WTC11 (cell line): Measurements from ENCODE around the gene ACIN1. TPM values are rescaled to one million over a fixed set of nuclear protein-coding genes. Genes with fewer than 3 reads are reported as not detected.
"Not testable (repeated sequence)": the region's sequence is repeated elsewhere in the genome, so short reads cannot be mapped to it uniquely, and the experiment has no call there.

ENCODE experiments used
- ATAC-seq: fragments of 200-7000 bp; cut with Tn5 transposase; 2 replicates; pipeline ENCODE4 v1.10.0; 2021; ENCODE audit warnings: mild to moderate bottlenecking, moderate library complexity
- CTCF ChIA-PET: fragments of 300-600 bp; sonication (Branson Sonifier 250); formaldehyde crosslinking; loops from one replicate; lab custom pipeline; 2021; ENCODE audit warnings: antibody characterized with exemption; lab: Charles Lee
- POLR2A ChIA-PET: fragments of 350-600 bp; sonication (Branson Sonifier 250); formaldehyde crosslinking; loops from one replicate; lab custom pipeline; 2021; ENCODE audit warnings: antibody characterized with exemption; lab: Charles Lee
- DNase-seq: peaks from one replicate; pipeline ENCODE4 v3.0.0; 2021; ENCODE audit warnings: low spot score
- H3K27ac Mint-ChIP-seq: 2 replicates; pipeline ENCODE4 v1.8.0; 2021; ENCODE audit warnings: mixed read lengths
- H3K27me3 Mint-ChIP-seq: 2 replicates; pipeline ENCODE4 v1.8.0; 2021; ENCODE audit warnings: low read depth, mild to moderate bottlenecking, moderate library complexity, mixed read lengths
- H3K36me3 Mint-ChIP-seq: 2 replicates; pipeline ENCODE4 v1.8.0; 2021; ENCODE audit warnings: mixed read lengths
- H3K4me1 Mint-ChIP-seq: 2 replicates; pipeline ENCODE4 v1.8.0; 2022; ENCODE audit warnings: mixed read lengths
- H3K4me3 Mint-ChIP-seq: 2 replicates; pipeline ENCODE4 v1.8.0; 2021; ENCODE audit warnings: mild to moderate bottlenecking, moderate library complexity, mixed read lengths
- H3K9me3 Mint-ChIP-seq: 2 replicates; pipeline ENCODE4 v1.8.0; 2021; ENCODE audit warnings: mixed read lengths
- ARID4B ChIP-seq: sonication (generic); formaldehyde crosslinking; IDR thresholded peaks from 2 replicates; pipeline ENCODE4 v1.8.0; 2023; ENCODE audit warnings: missing genetic modification reagents, mild to moderate bottlenecking, borderline replicate concordance
- CBFB ChIP-seq: sonication (generic); formaldehyde crosslinking; IDR thresholded peaks from 2 replicates; pipeline ENCODE4 v1.8.1; 2022; ENCODE audit warnings: mild to moderate bottlenecking, low read depth, missing genetic modification reagents
- ESRRA ChIP-seq: sonication (generic); formaldehyde crosslinking; IDR thresholded peaks from 2 replicates; pipeline ENCODE4 v1.8.1; 2022; ENCODE audit warnings: mild to moderate bottlenecking, missing genetic modification reagents, borderline replicate concordance
- FOXK1 ChIP-seq: sonication (generic); formaldehyde crosslinking; IDR thresholded peaks from 2 replicates; pipeline ENCODE4 v1.8.0; 2022; ENCODE audit warnings: mild to moderate bottlenecking, moderate library complexity, missing genetic modification reagents
- JUN ChIP-seq: sonication (generic); formaldehyde crosslinking; IDR thresholded peaks from 2 replicates; pipeline ENCODE4 v1.8.0; 2023; ENCODE audit warnings: mild to moderate bottlenecking, missing genetic modification reagents
- NFATC4 ChIP-seq: fragments of 250-450 bp; sonication (Bioruptor Pico); IDR thresholded peaks from 2 replicates; pipeline ENCODE4 v1.9.0; 2021; ENCODE audit warnings: mild to moderate bottlenecking
- NFE2L1 ChIP-seq: sonication (generic); formaldehyde crosslinking; IDR thresholded peaks from 2 replicates; pipeline ENCODE4 v1.8.1; 2023; ENCODE audit warnings: missing genetic modification reagents
- NR3C1 ChIP-seq: sonication (generic); formaldehyde crosslinking; conservative IDR thresholded peaks from 2 replicates; pipeline ENCODE4 v1.8.1; 2023; ENCODE audit warnings: low read depth, mild to moderate bottlenecking, missing genetic modification reagents
- OVOL2 ChIP-seq: fragments of 250-450 bp; sonication (Bioruptor Pico); IDR thresholded peaks from 2 replicates; pipeline ENCODE4 v1.9.0; 2021; ENCODE audit warnings: mild to moderate bottlenecking, borderline replicate concordance
- PRRX2 ChIP-seq: fragments of 250-450 bp; sonication (Bioruptor Pico); IDR thresholded peaks from 2 replicates; pipeline ENCODE4 v1.8.0; 2021; ENCODE audit warnings: mild to moderate bottlenecking
- SOX15 ChIP-seq: fragments of 250-450 bp; sonication (Bioruptor Pico); IDR thresholded peaks from 2 replicates; pipeline ENCODE4 v1.9.0; 2021; ENCODE audit warnings: mild to moderate bottlenecking
- STAT6 ChIP-seq: sonication (generic); formaldehyde crosslinking; conservative IDR thresholded peaks from 2 replicates; pipeline ENCODE4 v1.8.1; 2023; ENCODE audit warnings: mild to moderate bottlenecking, low read depth, missing genetic modification reagents, moderate library complexity
- TCF7 ChIP-seq: sonication (generic); formaldehyde crosslinking; IDR thresholded peaks from 2 replicates; pipeline ENCODE4 v1.8.0; 2022; ENCODE audit warnings: mild to moderate bottlenecking, low read depth, missing genetic modification reagents, moderate library complexity
- TP53 ChIP-seq: sonication (generic); formaldehyde crosslinking; IDR thresholded peaks from 2 replicates; pipeline ENCODE4 v1.8.1; 2023; ENCODE audit warnings: mild to moderate bottlenecking, missing genetic modification reagents
- ZNF219 ChIP-seq: sonication (generic); formaldehyde crosslinking; IDR thresholded peaks from 2 replicates; pipeline ENCODE4 v1.8.0; 2023; ENCODE audit warnings: missing genetic modification reagents, mild to moderate bottlenecking, borderline replicate concordance
- ZNF232 ChIP-seq: sonication (generic); formaldehyde crosslinking; IDR thresholded peaks from 2 replicates; pipeline ENCODE4 v1.8.0; 2022; ENCODE audit warnings: mild to moderate bottlenecking, missing genetic modification reagents
- ZNF281 ChIP-seq: sonication (generic); formaldehyde crosslinking; IDR thresholded peaks from 2 replicates; pipeline ENCODE4 v1.8.0; 2023; ENCODE audit warnings: mild to moderate bottlenecking, missing genetic modification reagents
- ZNF396 ChIP-seq: fragments of 250-450 bp; sonication (Bioruptor Pico); IDR thresholded peaks from 2 replicates; pipeline ENCODE4 v1.8.0; 2021; ENCODE audit warnings: mild to moderate bottlenecking, moderate library complexity, borderline replicate concordance
- ZNF512 ChIP-seq: sonication (generic); formaldehyde crosslinking; IDR thresholded peaks from 2 replicates; pipeline ENCODE4 v1.8.1; 2022; ENCODE audit warnings: missing genetic modification reagents, borderline replicate concordance
- ZSCAN18 ChIP-seq: fragments of 250-450 bp; sonication (Bioruptor Pico); IDR thresholded peaks from 2 replicates; pipeline ENCODE4 v2.1.2; 2022; ENCODE audit warnings: mild to moderate bottlenecking, moderate library complexity
- total RNA-seq: library from RNA; stranded (reverse); gene quantifications from 3 replicates; pipeline ENCODE4 v1.2.3, GENCODE V29; 2021

ACIN1 gene
- total RNA-seq, 1 experiment from 2014 or later, result 229 TPM

GRCh38 chr14:23015618-23016017 is 79.3 kb downstream of the ACIN1 start (continued):
- no peak for TF ChIP-seq SOX15
- TF ChIP-seq ZNF232 (CRISPR knock-in tag), result no peak
- no peak for TF ChIP-seq ZSCAN18
- no peak for TF ChIP-seq ESRRA (CRISPR knock-in tag)
- no peak for TF ChIP-seq CBFB (CRISPR knock-in tag)
- TF ChIP-seq ARID4B, result no peak
- no peak for TF ChIP-seq NR3C1 (CRISPR knock-in tag)
- TF ChIP-seq OVOL2 (CRISPR knock-in tag), result no peak
- no peak for TF ChIP-seq PRRX2 (CRISPR knock-in tag)
- TF ChIP-seq ZNF396 (CRISPR knock-in tag), result no peak
- no peak for TF ChIP-seq ZNF281 (CRISPR knock-in tag)
- no peak for TF ChIP-seq NFE2L1 (CRISPR knock-in tag)

- ATAC-seq, H3K27ac Mint-ChIP-seq, DNase-seq, H3K27me3 Mint-ChIP-seq, H3K9me3 Mint-ChIP-seq, POLR2A ChIA-PET, H3K36me3 Mint-ChIP-seq, H3K4me3 Mint-ChIP-seq: not testable (repeated sequence)
- CTCF ChIA-PET, result interaction anchor here (1.2 to 4.0 kb wide), 4 partner anchors 8 to 73 kb away, joined by 3 to 36 read pairs (median 4); no protein-coding TSS in a partner anchor
- H3K4me1 Mint-ChIP-seq, result peaks cover 13% of the 10 kb centered on the region
Measured at GRCh38 chr14:23013749-23014054, 81.2 kb downstream of the ACIN1 start.

- no peak for DNase-seq
- no peak overlapping the region for H3K4me3 Mint-ChIP-seq
- POLR2A ChIA-PET, result no interaction called here
- H3K4me1 Mint-ChIP-seq, result peaks cover 14% of the 10 kb centered on the region
- H3K27ac Mint-ChIP-seq, result no peak overlapping the region
- H3K27me3 Mint-ChIP-seq, result no peaks in the 10 kb centered on the region
- no peaks in the 10 kb centered on the region; the same call in 1 of the 2 replicates for H3K36me3 Mint-ChIP-seq
- H3K9me3 Mint-ChIP-seq, result peaks cover 8% of the 10 kb centered on the region
- CTCF ChIA-PET, result interaction anchor here (1.2 to 4.0 kb wide), 4 partner anchors 9 to 73 kb away, joined by 3 to 36 read pairs (median 4); no protein-coding TSS in a partner anchor
- ATAC-seq, result no peak
- TF ChIP-seq JUN, result no peak
- no peak for TF ChIP-seq STAT6
- no peak for TF ChIP-seq NFATC4 (CRISPR knock-in tag)
- TF ChIP-seq ESRRA (CRISPR knock-in tag), result no peak
- no peak for TF ChIP-seq ZNF512 (CRISPR knock-in tag)
- TF ChIP-seq ZNF219 (CRISPR knock-in tag), result no peak
- no peak for TF ChIP-seq TCF7 (CRISPR knock-in tag)
- no peak for TF ChIP-seq FOXK1 (CRISPR knock-in tag)
- no peak for TF ChIP-seq TP53 (CRISPR knock-in tag)
Measured at GRCh38 chr14:23013054-23013748, 81.7 kb downstream of the ACIN1 start.
